SK-N-MC (cell line): ENCODE data around the gene DCP1A.

Experiments used
- EZH2 ChIP-seq: fragments of 200-600 bp; sonication (generic); IDR thresholded peaks from one replicate; pipeline ENCODE4 v1.6.1; 2017; ENCODE audit warnings: antibody characterized with exemption
- POLR2AphosphoS5 ChIP-seq: IDR thresholded peaks from 2 replicates; pipeline ENCODE4 v1.6.1; 2012; ENCODE audit warnings: mild to moderate bottlenecking, low read depth, low read length, borderline replicate concordance

- TF ChIP-seq POLR2AphosphoS5 (no peak), EZH2 (no peak)
These were observed 91.9 kb downstream of the DCP1A start for GRCh38 chr3:53255423-53255774.
